Kidney glomerular epithelial cell (primary cell): ENCODE results near the gene TPM2.

Experiments used
- DNase-seq: peaks from one replicate; lab custom pipeline; 2025; lab: John Stamatoyannopoulos, UW

Gene TPM2

GRCh38 chr9:35696520-35697215 is 6.9 kb upstream of the TPM2 start:
- no peak for DNase-seq

- no peak for DNase-seq
Observed at GRCh38 chr9:35695943-35696401, 6.2 kb upstream of the TPM2 start.

GRCh38 chr9:35691757-35692301 is 2.1 kb upstream of the TPM2 start:
- DNase-seq: no peak

- DNase-seq: no peak
Observed at GRCh38 chr9:35691334-35691650, 1.6 kb upstream of the TPM2 start.

- DNase-seq: peak; percentile 60
Observed at GRCh38 chr9:35690614-35691333, 1.0 kb upstream of the TPM2 start.

- no peak for DNase-seq
Observed at GRCh38 chr9:35690294-35690613, 529 bp upstream of the TPM2 start.

GRCh38 chr9:35688558-35689541 is 875 bp downstream of the TPM2 start:
- DNase-seq: peak; percentile 46

GRCh38 chr9:35687972-35688557 is 1.7 kb downstream of the TPM2 start:
- DNase-seq: no peak

GRCh38 chr9:35687306-35687705 is 2.4 kb downstream of the TPM2 start:
- DNase-seq: no peak

- no peak for DNase-seq
Observed at GRCh38 chr9:35686222-35687203, 3.2 kb downstream of the TPM2 start.

- no peak for DNase-seq
Observed at GRCh38 chr9:35685506-35685905, 4.2 kb downstream of the TPM2 start.

- DNase-seq: no peak
Observed at GRCh38 chr9:35684921-35685320, 4.8 kb downstream of the TPM2 start.

GRCh38 chr9:35683323-35683722 is 6.4 kb downstream of the TPM2 start:
- no peak for DNase-seq

GRCh38 chr9:35682520-35683315 is 7.0 kb downstream of the TPM2 start:
- DNase-seq: no peak

GRCh38 chr9:35682051-35682450 is 7.7 kb downstream of the TPM2 start:
- DNase-seq: no peak

- no peak for DNase-seq
Observed at GRCh38 chr9:35681341-35682002, 8.3 kb downstream of the TPM2 start.

- DNase-seq: no peak
Observed at GRCh38 chr9:35680331-35681105, 9.2 kb downstream of the TPM2 start.

- DNase-seq: no peak
Observed at GRCh38 chr9:35679766-35680330, 9.9 kb downstream of the TPM2 start.
